ENCODE results near the gene TSPAN18.

Gene TSPAN18

DNA sequence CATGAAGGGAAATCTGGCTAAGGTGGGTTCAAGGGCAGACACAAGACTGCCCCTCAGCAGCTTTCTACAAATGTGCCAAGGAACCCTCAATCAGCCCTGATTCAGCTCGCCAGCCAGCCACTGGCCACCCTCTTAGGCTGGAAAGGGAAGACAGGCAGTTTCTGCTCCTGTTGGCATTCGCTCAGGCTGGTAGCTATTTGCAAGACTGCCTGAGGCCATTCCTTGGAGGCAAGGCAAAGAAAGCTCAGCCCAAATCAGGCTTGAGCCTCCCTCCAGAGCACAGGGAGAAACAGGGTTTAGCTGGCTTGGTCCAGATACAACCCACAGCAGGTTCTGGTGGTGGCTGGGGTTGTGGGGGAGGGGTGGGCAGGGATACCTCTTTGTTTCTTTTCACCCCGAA is 204.7 kb downstream of the TSPAN18 start:
- no peak for DNase-seq

DNA sequence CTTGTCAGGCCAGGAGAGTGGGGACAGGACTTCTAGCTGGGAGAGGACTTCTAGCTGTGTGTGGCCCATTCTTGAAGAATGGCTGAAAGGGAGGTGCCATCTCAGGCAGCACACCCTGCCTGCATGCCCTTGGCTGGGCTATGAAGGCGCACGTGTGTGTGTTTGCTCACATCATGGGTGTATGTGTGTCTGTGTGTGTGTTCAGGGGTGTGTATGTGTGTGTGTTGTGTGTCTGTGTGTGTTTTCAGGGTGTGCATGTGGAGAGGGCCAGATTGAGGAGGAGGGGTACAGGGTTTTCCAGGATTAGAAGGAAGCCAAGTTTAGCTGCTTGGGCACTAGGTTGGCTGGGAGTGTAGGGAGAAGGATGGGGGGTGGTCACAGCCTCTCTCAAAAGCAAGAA is 207.3 kb downstream of the TSPAN18 start:
- DNase-seq: no peak

DNA sequence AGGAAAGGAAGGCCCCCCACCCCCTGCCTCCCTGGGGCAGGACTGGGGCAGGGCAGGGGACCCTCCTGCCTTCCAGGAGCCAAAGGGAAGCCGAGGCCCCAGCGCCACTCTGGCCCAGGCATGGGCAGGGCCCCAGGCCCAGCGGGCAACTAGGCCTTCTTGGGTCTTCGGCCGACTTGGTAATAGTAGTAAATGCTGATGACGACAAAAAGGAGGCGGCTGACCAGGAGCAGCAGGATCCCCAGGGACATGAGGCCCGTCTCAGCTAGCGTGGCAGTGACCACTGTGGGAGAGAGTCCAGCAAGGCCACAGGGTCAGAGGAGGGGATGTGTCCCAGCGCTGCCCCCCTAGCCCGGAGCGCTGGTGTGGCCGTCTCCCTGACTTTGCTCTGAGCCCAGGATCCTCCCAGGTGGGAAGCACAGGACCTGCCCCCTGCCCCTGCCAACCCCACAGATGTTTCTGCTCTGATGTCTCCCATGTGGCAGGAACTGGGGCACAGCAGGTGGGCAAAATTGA is 208.0 kb downstream of the TSPAN18 start:
- no peak for DNase-seq

DNA sequence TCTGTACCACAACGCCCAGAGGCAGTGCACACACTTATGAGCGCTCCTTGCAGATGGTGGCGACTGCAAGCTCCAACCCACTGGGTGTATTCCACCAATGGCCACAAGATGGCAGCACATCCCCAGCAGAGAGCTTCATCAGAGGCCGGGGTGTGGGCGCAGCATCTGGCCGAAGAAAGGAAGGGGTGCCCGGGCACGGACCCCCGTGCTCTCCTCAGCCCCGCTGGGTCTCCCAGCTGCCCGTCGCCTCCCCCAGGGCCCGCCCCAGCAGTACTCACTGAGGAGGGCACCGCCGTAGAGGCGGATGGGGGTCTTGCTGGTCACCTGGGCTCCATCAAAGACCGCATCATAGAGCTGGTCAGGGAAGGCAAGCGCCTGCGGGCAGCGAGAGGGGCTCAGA is 209.8 kb downstream of the TSPAN18 start:
- peak; percentile 76 for DNase-seq

DNA sequence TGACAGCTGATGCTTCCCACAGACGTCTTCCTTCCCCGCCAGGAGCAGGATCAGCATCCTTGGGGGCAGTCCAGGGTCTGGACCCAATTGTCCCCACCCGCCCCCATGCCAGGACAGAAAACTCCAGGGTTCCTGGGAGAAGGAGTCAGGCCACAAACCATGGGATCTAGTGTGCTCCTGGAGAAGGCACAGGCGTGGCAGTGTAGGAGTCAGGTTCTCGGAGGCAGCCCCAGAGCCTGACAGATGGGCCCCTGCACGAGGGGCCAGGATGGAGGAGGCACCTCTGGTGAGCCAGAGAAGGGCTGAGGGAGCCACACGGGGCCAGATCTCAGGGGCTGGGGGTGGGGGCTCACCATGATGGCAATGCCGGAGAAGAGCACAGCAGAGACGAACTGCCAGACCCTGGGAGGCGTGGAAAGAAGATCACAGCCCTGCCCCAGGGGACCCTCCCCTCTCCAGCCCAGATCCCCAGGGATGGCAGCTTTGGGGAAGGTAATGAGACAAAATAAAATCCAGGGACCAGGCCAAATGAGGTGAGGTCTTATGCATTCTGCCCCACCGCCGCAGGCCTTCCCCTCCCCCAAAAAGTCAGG is 210.3 kb downstream of the TSPAN18 start:
- no peak for DNase-seq

DNA sequence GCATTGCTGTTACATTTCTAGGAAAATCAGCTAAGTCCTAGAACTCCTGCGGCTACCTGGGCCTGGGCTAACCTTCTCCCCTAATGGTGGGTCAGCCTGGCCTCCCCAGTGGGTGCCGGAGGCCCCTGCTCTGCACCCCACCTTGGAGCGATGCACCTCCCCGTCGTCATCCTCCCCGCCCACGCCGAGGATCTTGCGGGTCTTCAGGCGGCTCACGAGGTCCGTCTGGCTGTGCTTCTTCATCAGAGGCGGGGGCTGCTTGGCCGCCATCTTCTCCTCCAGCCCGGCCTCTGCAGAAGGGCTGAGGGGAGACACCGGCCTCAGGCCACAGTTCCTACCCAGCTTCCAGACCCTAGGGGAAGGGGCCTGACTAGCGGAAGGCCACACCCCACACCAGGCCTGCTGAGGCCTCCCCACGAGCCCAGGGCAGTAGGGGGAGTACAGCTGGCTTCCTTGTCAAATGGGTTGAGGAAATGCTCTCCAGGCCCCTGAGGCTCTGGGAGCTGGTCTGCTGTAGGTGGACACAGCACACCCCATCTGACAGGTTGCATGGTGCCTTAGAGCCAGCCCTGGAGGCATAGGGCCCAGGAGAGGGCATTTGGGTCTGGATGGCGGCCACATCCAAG is 211.4 kb downstream of the TSPAN18 start:
- DNase-seq: no peak

DNA sequence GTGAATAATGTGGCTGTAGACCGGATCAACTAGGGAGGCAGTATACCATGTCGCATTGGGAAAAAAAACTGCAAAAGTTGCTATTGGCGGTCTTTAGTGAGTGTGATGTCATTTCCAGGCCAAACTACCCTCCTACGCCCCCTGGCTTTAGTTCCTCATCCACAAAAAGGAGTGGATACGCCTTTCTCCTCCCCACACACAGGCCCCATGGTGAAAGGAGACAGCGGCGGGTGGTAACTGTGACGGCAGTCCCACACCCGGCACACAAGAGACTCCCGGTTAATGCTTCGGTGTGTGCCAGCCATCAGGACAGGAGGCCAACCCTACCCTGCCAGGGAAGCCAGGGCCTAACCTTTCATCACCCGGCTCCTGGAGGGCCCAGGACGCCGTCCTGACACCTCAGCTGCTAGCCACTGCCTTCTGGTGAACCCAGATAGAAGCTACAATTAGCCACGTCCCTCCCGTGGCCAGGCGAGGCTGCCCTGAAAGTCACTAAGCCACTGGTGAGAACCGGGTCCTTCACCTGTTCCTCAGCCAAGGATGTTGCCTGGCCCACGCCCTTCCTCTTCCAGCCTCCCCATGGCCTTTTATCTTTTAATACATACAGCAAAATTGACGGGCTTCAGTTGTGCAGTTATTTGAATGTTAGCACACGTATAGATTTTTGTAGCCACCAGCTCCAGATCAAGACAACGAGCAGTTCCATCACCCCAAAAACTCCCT is 213.1 kb downstream of the TSPAN18 start:
- DNase-seq: no peak

DNA sequence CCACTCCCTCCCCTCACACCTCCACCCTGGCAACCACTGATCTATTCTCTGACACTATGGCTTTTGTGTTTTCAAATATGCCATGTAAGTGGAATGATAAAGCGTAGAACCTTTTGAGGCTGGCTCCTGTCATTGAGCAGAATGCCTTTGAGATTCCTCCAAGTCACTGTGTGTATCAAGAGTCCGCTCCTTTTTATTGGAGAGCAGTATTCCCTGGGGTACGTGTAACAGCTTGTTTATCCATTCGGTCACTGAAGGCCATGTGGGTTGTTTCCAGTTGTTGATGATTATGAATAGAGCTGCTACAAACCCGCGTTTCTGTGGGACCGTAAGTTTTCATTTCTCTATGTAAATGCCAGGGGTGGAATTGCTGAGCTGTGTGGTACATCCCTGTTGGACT is 213.6 kb downstream of the TSPAN18 start:
- DNase-seq: no peak

DNA sequence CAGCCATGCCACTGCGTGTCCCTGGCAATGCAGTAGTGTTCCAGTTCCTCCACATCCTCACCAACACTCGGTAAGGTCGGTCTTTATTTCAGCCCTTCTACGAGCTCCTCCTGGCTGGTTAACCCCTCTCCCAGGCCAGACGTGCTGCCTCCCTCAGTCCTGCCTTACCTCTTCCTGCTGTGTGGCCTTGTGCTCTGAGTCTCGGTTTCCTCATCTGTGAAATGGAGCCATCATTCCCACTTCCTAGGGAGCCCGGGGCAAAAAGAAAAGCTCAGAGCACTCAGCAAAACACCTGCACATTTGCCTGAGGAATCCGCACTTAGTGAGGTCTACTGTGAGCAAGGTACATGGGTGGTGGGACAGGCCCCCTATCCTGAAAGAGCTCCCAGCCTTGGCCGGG is 214.1 kb downstream of the TSPAN18 start:
- no peak for DNase-seq

DNA sequence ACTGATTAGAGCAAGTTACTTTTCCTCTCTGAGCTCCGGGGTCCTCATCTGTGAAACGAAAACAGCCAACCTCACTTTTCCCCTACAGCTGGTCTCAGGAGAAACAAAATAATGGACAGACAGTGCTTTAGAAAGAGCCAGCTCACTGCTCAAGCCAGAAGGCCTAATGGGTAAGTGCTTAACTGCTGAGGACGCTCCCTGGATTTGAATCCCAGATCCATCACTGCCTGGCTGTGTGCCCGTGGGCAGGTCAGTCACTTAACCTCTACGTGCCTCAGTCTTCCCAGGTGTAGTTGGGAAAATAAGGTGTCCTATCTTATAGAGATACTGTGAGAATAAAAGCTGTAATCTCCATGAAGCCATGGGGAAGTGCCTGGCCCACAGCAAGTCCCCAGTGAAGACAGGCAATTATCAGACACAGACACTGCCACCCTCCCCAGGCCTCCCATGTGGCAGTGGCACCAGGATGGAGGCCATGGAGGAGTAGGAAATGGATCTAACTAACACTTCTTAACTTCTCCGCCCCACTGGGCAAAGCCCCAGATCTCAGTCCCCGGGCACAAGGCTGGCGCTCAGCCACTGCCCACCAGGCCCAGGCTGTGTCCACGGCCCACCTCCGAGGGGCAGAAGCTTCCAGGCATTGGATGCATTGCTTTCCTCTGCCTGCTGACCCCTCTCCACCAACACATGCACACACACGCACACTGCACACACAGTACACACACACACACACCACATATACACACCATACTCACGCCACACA is 214.7 kb downstream of the TSPAN18 start:
- DNase-seq: no peak

DNA sequence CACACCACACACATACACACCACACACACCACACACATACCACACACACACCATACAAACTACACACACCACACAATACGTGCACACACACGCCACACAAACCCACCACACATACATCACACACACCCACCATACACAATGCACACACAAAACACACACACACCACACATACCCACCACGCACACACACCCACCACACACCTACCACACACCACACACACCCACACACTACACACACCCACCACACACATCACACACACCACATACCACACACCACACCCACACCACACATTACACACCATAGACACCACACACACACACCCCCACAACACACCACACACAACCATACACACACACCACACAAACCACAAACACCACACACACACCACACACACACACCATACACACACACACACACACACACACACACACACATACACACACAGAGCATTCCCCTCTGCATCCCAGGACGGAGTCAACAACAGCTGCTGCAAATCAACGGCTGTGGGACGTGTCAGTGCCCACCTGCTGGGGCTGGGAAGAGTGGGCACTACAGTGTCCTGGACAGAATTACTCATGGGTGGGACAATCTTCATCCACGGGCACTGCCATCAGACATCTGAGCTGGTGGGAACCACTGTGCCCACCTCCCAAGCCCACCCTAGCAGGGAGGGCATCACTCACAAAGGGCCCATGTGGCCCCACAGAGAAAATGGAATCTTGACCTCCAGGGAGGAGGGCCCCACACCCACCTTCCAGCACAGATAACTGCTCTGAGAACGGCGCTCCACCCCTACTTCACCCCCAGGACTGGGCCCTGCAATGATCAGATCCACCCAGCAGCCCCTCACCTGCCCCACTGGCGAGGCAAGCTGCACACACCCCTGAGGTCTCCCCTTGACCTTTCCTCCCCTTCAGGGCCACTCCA is 215.5 kb downstream of the TSPAN18 start:
- DNase-seq: peak; percentile 17

DNA sequence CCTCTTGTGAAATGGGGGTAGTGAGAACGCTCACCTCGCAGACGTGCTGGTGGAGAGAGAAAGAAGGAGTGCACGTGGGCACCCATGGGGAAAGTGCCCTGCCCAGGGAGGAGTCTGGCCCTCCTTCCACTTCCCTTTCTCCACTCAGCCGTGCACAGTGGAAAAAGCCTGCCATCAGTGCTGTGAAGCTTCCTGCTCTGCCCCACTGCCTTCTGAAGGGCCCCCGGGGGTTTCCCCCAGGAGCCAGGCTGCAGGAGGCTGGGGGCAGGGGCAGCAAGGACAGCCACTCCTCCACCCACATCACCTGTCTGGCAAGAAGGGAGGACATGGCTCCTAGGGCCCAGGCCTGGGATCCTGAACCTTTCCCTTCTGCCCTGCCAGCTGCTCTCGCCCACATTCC is 216.4 kb downstream of the TSPAN18 start:
- DNase-seq: peak; percentile 7

DNA sequence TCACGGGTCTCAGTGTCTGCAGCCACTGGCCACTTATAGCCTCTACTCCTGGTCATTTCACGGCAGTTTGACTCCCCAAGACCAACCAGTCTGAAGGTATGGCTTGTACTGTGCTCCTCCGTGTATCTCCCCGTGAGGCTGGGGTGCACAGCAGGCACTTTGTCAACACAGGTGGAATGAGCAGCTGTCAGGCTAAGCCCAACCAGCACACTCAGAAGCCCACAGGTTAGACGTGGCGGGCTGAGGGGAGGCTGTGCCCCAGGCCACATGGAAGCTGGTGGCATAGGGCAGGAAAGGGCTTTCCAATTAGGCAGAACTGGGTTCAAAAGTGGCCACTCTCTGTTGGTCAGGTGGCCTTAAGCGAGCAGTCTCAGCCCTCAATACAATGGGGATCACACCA is 216.9 kb downstream of the TSPAN18 start:
- DNase-seq: no peak

DNA sequence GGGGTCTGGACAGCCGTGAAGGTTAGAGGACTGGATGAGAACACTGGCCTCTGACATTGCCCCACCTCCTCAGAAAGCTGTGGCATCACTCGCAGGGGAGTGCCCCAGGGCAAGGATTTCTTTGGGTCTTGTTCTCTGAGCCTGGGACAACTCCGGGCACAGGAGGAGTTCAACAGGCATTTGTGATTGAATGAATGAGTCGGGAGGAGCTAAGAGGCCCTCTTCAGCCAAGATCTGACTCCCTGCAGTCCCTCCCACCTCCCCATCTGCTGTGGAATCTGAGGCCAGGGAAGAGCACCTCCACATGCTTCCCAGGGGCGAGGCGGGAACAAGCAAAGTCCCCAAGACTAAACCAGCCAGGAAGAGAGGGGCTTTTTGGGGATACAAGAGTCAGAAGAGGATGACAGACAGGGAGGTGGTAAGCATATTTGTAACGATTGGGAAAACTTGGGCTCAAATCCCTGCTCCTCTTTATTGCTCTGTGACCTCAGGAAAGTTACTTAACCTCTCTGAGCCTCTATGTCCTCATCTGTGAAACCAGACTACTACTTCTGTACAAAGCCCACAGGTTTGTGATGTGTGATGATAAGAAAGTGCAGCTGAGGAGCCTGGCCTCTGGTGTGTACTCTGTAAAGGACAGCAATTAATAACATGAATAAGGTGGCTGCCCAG is 217.6 kb downstream of the TSPAN18 start:
- DNase-seq: no peak

DNA sequence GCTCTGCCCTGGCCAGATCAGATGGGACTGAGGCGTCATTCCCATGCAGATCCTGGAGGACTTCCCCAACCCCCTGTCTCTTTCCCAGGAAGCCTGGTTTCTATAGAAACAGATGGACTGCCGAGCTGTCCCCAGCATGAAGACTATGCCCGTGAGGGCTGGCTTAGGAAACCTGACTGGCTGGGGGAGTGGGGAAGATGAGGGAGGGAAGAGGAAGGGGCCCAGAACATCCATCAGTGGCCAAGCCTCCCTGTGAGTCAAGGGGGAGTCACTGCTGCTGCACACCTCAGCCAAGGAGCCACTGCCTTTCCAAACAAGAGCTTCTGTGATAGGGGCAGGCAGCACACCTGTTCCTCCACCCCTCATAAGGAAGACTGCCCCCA is 218.1 kb downstream of the TSPAN18 start:
- no peak for DNase-seq

DNA sequence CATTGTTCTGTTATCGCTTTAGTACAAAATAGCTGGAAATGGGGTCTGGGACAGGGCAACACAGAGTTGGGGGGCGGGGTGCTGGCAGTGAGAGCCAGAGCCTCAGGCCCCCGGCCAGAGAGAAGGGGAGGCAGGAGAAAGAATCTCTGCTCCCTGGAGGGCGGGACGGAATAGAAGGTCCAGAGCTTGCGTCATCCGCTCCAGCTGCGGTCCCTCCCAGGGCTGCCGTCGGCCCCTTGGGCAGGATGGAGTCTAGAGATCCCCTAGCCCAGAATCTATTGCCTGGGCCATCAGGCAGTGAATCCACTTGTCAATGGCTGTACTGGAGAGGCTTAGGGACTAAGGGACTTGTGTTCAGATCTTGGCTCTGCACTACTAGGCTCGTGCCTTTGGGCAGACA is 218.9 kb downstream of the TSPAN18 start:
- DNase-seq: no peak

DNA sequence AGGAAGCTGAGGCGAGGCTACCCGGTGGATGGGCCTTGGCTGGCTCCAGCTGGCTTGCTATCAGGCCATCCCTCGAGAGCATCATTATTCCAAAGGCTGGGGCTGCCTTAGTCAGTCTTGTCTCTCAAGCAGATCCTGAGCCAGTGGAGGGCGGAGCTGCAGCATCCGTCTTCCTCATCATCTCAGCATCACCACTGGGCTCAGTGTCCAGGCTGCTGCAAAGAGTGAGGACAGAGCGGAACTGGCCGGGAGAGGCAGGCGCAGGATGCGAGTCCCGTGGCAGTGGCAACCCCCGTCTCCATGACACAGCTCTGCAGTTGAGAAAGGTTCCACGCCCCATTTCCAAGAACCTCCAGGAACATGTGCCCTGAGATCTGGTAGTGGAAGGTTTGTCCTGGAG is 219.5 kb downstream of the TSPAN18 start:
- DNase-seq: no peak

DNA sequence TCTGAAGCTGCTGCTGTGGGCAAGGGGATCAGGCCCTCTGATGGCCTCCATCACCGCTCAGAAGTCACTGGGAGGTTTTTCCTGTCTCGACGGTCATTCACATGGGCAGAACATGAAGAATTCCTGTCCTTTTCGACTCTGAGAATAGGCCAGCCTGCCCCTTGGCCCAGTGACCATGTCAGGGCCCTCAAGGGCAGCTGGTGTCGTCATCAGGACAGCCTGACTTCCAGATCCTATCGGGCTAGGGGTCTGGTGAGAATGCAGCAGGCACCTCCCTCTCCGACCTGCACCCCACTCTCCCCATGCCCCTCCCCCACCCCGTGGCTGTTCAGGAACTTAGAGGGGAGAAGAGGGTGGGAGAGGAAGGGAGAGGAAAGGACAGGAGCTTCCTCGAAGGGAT is 220.4 kb downstream of the TSPAN18 start:
- no peak for DNase-seq

DNA sequence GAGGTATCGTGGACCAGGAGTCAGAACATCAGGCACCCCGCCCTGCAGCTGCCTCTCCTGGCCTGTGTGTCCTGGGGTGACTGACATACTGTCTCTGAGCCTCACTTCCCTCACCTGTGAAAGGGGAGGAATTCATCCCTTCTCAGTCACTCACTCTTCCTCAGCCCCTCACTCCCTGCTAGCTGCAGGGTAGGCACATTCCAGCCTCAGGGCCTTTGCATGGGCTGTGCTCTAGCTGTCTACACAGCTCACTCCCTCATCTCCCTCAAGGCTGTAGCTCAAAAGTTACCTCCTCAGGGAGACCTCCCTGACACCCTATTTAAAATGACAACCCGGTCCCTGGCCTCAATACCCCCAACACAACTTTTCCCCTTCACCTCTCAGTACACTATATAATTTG is 221.4 kb downstream of the TSPAN18 start:
- DNase-seq: no peak

DNA sequence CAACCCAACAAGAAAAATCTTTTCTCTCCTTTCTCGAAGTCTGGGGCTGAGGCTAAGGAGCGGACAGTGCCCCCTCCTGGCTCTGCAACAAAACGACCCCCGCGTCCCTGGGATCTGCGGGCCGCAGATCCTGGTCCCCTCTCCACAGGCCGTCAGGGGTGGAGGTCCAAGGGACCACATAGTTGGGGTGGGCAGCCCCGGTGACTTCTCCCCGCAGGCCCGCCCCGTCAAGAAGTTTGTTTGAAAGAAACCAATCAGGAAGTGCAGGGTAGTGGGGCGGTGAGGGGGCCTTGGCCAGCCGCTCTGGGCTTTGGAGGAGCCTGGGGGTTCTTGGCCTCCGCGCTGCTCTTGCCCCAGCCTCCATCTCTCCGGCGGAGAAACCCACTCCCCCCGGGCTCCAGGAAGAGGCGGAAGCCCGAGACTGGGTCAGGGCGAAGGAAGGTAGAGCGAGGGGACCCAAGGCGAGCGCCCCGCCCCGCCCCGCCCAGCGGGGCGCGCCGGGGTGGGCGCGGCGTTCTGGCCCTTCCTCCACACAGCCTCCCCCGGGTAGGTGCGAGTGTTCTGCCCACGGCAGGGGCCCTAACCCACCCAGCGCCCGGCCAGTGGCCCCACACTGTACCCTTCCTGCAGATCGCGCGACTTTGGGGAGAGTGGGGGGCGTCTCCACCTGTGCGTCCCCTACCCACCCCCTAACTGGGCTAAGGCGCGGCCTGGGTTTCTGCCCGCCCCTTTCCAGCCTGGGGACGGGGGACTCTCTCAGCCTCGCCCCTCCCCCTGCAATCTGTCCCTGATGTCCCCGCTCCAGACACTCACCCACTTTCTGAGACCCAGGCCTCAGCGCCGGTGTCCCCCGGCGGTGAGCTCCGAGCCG is 222.6 kb downstream of the TSPAN18 start:
- peak; percentile 10 for DNase-seq
